H1 (cell line): Measurements from ENCODE around the gene CEP72. TPM values are rescaled to one million over a fixed set of nuclear protein-coding genes. Genes with fewer than 3 reads are reported as not detected.

Source experiments
- CTCF ChIA-PET: fragments of 300-600 bp; sonication (Branson Sonifier 250); formaldehyde crosslinking; loops from one replicate; lab custom pipeline; 2021; ENCODE audit not compliant: partially characterized antibody; lab: Charles Lee
- POLR2A ChIA-PET: fragments of 300-600 bp; sonication (Branson Sonifier 250); formaldehyde crosslinking; loops from one replicate; lab custom pipeline; 2021; ENCODE audit warnings: inconsistent platforms; ENCODE audit not compliant: partially characterized antibody; lab: Charles Lee
- DNase-seq, 2 experiments: peaks; one replicate each; pipeline versions ENCODE4 v3.0.0 to v3.0.0-alpha.2; 2010 to 2022; ENCODE audit warnings: low spot score in 2 of 2, low read depth in 1 of 2, mixed read lengths in 1 of 2
- FAIRE-seq: peaks from 2 replicates; lab custom pipeline; 2011; peaks lifted over from hg19 to GRCh38; lab: Jason Lieb, UNC
- H2AFZ ChIP-seq: 2 replicates; pipeline ENCODE4 v1.8.1; 2012; ENCODE audit warnings: low read length, inconsistent platforms
- H2AK5ac ChIP-seq: 2 replicates; pipeline ENCODE4 v1.6.1; 2013; ENCODE audit warnings: low read depth, low read length
- H2BK120ac ChIP-seq: replicated peaks from 2 replicates; pipeline ENCODE3; 2013; ENCODE audit warnings: low read depth, low read length, inconsistent platforms
- H2BK12ac ChIP-seq: 2 replicates; pipeline ENCODE4 v1.6.1; 2013; ENCODE audit warnings: low read depth, low read length
- H2BK15ac ChIP-seq: 2 replicates; pipeline ENCODE4 v1.6.1; 2013; ENCODE audit warnings: low read length
- H2BK20ac ChIP-seq: 2 replicates; pipeline ENCODE4 v1.6.1; 2013; ENCODE audit warnings: low read length
- H2BK5ac ChIP-seq: 2 replicates; pipeline ENCODE4 v1.6.1; 2013; ENCODE audit warnings: low read depth, low read length
- H3K14ac ChIP-seq: 2 replicates; pipeline ENCODE4 v1.6.1; 2013; ENCODE audit warnings: inconsistent platforms; ENCODE audit not compliant: insufficient read length
- H3K18ac ChIP-seq: 2 replicates; pipeline ENCODE4 v1.6.1; 2013; ENCODE audit warnings: low read length; ENCODE audit errors: extremely low read depth
- H3K23ac ChIP-seq: 2 replicates; pipeline ENCODE4 v1.6.1; 2013; ENCODE audit warnings: inconsistent platforms; ENCODE audit not compliant: insufficient read length
- H3K23me2 ChIP-seq: 2 replicates; pipeline ENCODE4 v1.6.1; 2013; ENCODE audit warnings: low read depth, low read length
- H3K27ac ChIP-seq: 2 replicates; pipeline ENCODE4 v1.6.1; 2011; ENCODE audit warnings: low read depth, low read length, inconsistent platforms
- H3K27me3 ChIP-seq, 4 experiments: replicated peaks in 1 of 4; 1 replicate in 1 of 4; 2 replicates in 3 of 4; pipeline versions ENCODE4 v1.6.1 to v1.8.1; 2011 to 2013; ENCODE audit warnings: low read length in 3 of 4, mild to moderate bottlenecking in 3 of 4, inconsistent platforms in 2 of 4, mixed read lengths in 2 of 4, moderate library complexity in 1 of 4; ENCODE audit not compliant: control insufficient read depth in 3 of 4, insufficient read depth in 3 of 4; ENCODE audit errors: extremely low read depth in 1 of 4
- H3K36me3 ChIP-seq, 4 experiments: 2 replicates each; pipeline versions ENCODE4 v1.6.1 to v1.8.1; 2011 to 2013; ENCODE audit warnings: mild to moderate bottlenecking in 4 of 4, low read length in 3 of 4, moderate library complexity in 2 of 4, control low read depth in 1 of 4, inconsistent platforms in 1 of 4; ENCODE audit not compliant: insufficient read depth in 4 of 4, control insufficient read depth in 2 of 4
- H3K4ac ChIP-seq: replicated peaks from 2 replicates; pipeline ENCODE3; 2013; ENCODE audit warnings: low read length, low read depth, mixed read lengths, inconsistent platforms; ENCODE audit not compliant: insufficient read length
- H3K4me1 ChIP-seq, 4 experiments: replicated peaks in 1 of 4; 1 replicate in 1 of 4; 2 replicates in 3 of 4; pipeline versions ENCODE4 v1.6.1 to v1.8.1; 2011 to 2013; ENCODE audit warnings: low read length in 3 of 4, inconsistent platforms in 2 of 4, mixed read lengths in 1 of 4; ENCODE audit not compliant: insufficient read depth in 4 of 4, control insufficient read depth in 3 of 4
- H3K4me2 ChIP-seq, 2 experiments: 2 replicates each; pipeline versions ENCODE4 v1.6.1 to v1.8.1; 2011 to 2013; ENCODE audit warnings: low read depth in 2 of 2, low read length in 2 of 2, control low read depth in 1 of 2, inconsistent platforms in 1 of 2, mild to moderate bottlenecking in 1 of 2; ENCODE audit not compliant: insufficient read depth in 1 of 2
- H3K4me3 ChIP-seq, 4 experiments: fragments of 200-600, 300-600 bp in 1 of 4; sonication (generic), shearing (Covaris generic), sonication (Bioruptor Twin) in 1 of 4; 2 replicates each; pipeline versions ENCODE4 v1.5.1 to v1.8.1; 2011 to 2016; ENCODE audit warnings: low read length in 4 of 4, low read depth in 3 of 4, control low read depth in 2 of 4, inconsistent platforms in 2 of 4, mild to moderate bottlenecking in 2 of 4, mixed read lengths in 1 of 4, moderate library complexity in 1 of 4; ENCODE audit not compliant: insufficient read depth in 2 of 4; ENCODE audit errors: extremely low read depth in 1 of 4
- H3K56ac ChIP-seq: replicated peaks from 2 replicates; pipeline ENCODE3; 2013; ENCODE audit warnings: low read depth, mild to moderate bottlenecking, mixed read lengths, low read length, inconsistent platforms; ENCODE audit not compliant: insufficient read length
- H3K79me1 ChIP-seq: 2 replicates; pipeline ENCODE4 v1.6.1; 2013; ENCODE audit warnings: low read depth, low read length, control low read depth
- H3K79me2 ChIP-seq, 2 experiments: 2 replicates each; pipeline versions ENCODE4 v1.6.1 to v1.8.1; 2012 to 2013; ENCODE audit warnings: low read length in 2 of 2, mild to moderate bottlenecking in 2 of 2, inconsistent platforms in 1 of 2; ENCODE audit not compliant: insufficient read depth in 2 of 2, control insufficient read depth in 1 of 2
- H3K9ac ChIP-seq, 4 experiments: replicated peaks in 1 of 4; 1 replicate in 1 of 4; 2 replicates in 3 of 4; pipeline versions ENCODE4 v1.6.1 to v1.8.1; 2011 to 2013; ENCODE audit warnings: low read depth in 3 of 4, low read length in 3 of 4, control low read depth in 2 of 4, mild to moderate bottlenecking in 2 of 4, moderate library complexity in 2 of 4, inconsistent platforms in 1 of 4; ENCODE audit errors: extremely low read depth in 1 of 4
- H3K9me3 ChIP-seq, 2 experiments: 2 replicates each; pipeline versions ENCODE4 v1.6.1 to v1.8.1; 2012 to 2013; ENCODE audit warnings: mild to moderate bottlenecking in 2 of 2, moderate library complexity in 2 of 2, control low read depth in 1 of 2, inconsistent platforms in 1 of 2, low read depth in 1 of 2, low read length in 1 of 2, mixed read lengths in 1 of 2; ENCODE audit not compliant: insufficient read depth in 2 of 2
- H4K20me1 ChIP-seq, 2 experiments: replicated peaks in 1 of 2; 2 replicates each; pipeline versions ENCODE3 to v1.8.1; 2011 to 2013; ENCODE audit warnings: inconsistent platforms in 2 of 2, low read length in 2 of 2, mild to moderate bottlenecking in 1 of 2; ENCODE audit not compliant: insufficient read depth in 2 of 2, control insufficient read depth in 1 of 2
- H4K5ac ChIP-seq: 2 replicates; pipeline ENCODE4 v1.6.1; 2013; ENCODE audit warnings: low read length, low read depth, mixed read lengths, inconsistent platforms; ENCODE audit not compliant: insufficient read length
- H4K8ac ChIP-seq: 2 replicates; pipeline ENCODE4 v1.8.0; 2013; ENCODE audit warnings: mild to moderate bottlenecking, moderate library complexity, low read length, inconsistent platforms; ENCODE audit not compliant: insufficient read depth; ENCODE audit errors: extremely low read depth
- H4K91ac ChIP-seq: replicated peaks from 2 replicates; pipeline ENCODE3; 2013; ENCODE audit warnings: low read length, mixed read lengths, inconsistent platforms; ENCODE audit not compliant: insufficient read length
- EZH2 ChIP-seq: fragments of 200-600 bp; sonication (generic); IDR thresholded peaks from 2 replicates; pipeline ENCODE4 v1.7.1; 2012; ENCODE audit warnings: low read depth, mild to moderate bottlenecking, moderate library complexity, low read length, inconsistent platforms; ENCODE audit not compliant: severe bottlenecking
- SIN3A ChIP-seq, 2 experiments: IDR thresholded peaks in 1 of 2; conservative IDR thresholded peaks in 1 of 2; 2 replicates each; pipeline ENCODE4 v1.6.1; 2011 to 2012; ENCODE audit warnings: low read length in 2 of 2, improper control_type of control experiment in 1 of 2, low read depth in 1 of 2, mild to moderate bottlenecking in 1 of 2
- WGBS, 2 experiments: shearing (Covaris generic) in 1 of 2; methylation state at CpG; one replicate each; pipeline versions ENCODE4 v1.1.6 to v1.1.7; 2013 to 2015; ENCODE audit warnings: low lambda C conversion rate in 2 of 2, mixed read lengths in 2 of 2, inconsistent platforms in 1 of 2, low coverage in 1 of 2, missing lambda C conversion rate in 1 of 2; ENCODE audit not compliant: insufficient replicate concordance in 2 of 2, insufficient coverage in 1 of 2, insufficient read length in 1 of 2; ENCODE audit errors: extremely low coverage in 1 of 2, missing lambda C conversion rate in 1 of 2; 5-methylcytosine and 5-hydroxymethylcytosine counted together
- polyA plus RNA-seq, 7 experiments: library from polyadenylated mRNA; depleted of rRNA in 3 of 7; stranded (reverse) in 5 of 7; unstranded in 2 of 7; fragments of >200 nt in 5 of 7; fragments of 200-250 nt in 2 of 7; gene quantifications; 1 replicate in 5 of 7; 2 replicates in 1 of 7; 4 replicates in 1 of 7; pipeline versions ENCODE4 v1.2.1 to v1.2.3, GENCODE V29; 2011 to 2013; ENCODE audit warnings: missing spikeins in 2 of 7, mixed read lengths in 2 of 7
- total RNA-seq: library from RNA; stranded (reverse); fragmentation: NEBNext Ultra II Directional; extraction: Animal tissue kit (Norgen Biotek cat#: 25700); gene quantifications from 2 replicates; pipeline ENCODE4 v1.2.1, GENCODE V29; 2021

CEP72 gene
- total and polyA plus RNA-seq, 2 of the 8 experiments (the other 6 are each of a cell fraction or from before 2014, with no cell fraction given): 13.1 to 19.6 TPM

GRCh38 chr5:585962-586628 lies 26.0 kb upstream of the CEP72 start:
- no peak overlapping the region for H3K9ac ChIP-seq
- no peaks in the 10 kb centered on the region for H3K36me3 ChIP-seq
- FAIRE-seq: no peak
- H3K23me2 ChIP-seq: peaks cover 14% of the 10 kb centered on the region; the same call in 1 of the 2 replicates
- ChIA-PET POLR2A (no interaction called here), CTCF (interaction anchor here (1.7 kb wide), 1 partner anchor 14 kb away, joined by 4 read pairs; no protein-coding TSS in a partner anchor)
- H2AK5ac ChIP-seq: no peak overlapping the region
- H2BK5ac ChIP-seq: no peak overlapping the region
- no peaks in the 10 kb centered on the region for H3K79me2 ChIP-seq
- H3K4ac ChIP-seq: no peak overlapping the region
- H3K56ac ChIP-seq: no peak overlapping the region
- H2AFZ ChIP-seq: no peak overlapping the region
- H2BK20ac ChIP-seq: no peak overlapping the region
- no peak for DNase-seq
- H3K18ac ChIP-seq: no peak overlapping the region
- no peak overlapping the region for H2BK15ac ChIP-seq
- peak overlapping the region in 1 of 2 experiments; percentile 53; a peak in 2 of 4 replicates for H3K4me2 ChIP-seq
- H3K79me1 ChIP-seq: no peaks in the 10 kb centered on the region
- H3K9me3 ChIP-seq: no peaks in the 10 kb centered on the region; a peak in 1 of 4 replicates
- H2BK120ac ChIP-seq: no peak overlapping the region
- no peak overlapping the region for H4K5ac ChIP-seq
- H3K23ac ChIP-seq: no peak overlapping the region
- no peak overlapping the region for H3K27ac ChIP-seq
- H3K14ac ChIP-seq: no peak overlapping the region
- no peak overlapping the region for H3K4me3 ChIP-seq
- 59% methylated on average over 9 of the region's 9 CpGs; no CpG with 5 or more reads in 1 of the 2 experiments for WGBS, 2 experiments
- no peak overlapping the region; the same call in 1 of the 2 replicates for H4K8ac ChIP-seq
- peaks cover 0 to 6% of the 10 kb centered on the region in 2 experiments for H4K20me1 ChIP-seq
- H3K27me3 ChIP-seq: no peaks in the 10 kb centered on the region; a peak in 1 of 7 replicates
- H2BK12ac ChIP-seq: no peak overlapping the region
- H3K4me1 ChIP-seq: peaks cover 0 to 5% (median 0%) of the 10 kb centered on the region in 4 experiments; a peak in 1 of 7 replicates
- H4K91ac ChIP-seq: no peak overlapping the region
- TF ChIP-seq EZH2: no peak
- TF ChIP-seq SIN3A (conservative IDR thresholded peaks at IDR 0.05 in 1 of 2, IDR thresholded peaks at IDR 0.05 in 1 of 2; ENCODE audit: low read depth in 1 of 2, low read length in 2 of 2): no peak
